ENCODE data around the gene TMEM204. TPM values are rescaled to one million over a fixed set of nuclear protein-coding genes. Genes with fewer than 3 reads are reported as not detected.

Gene TMEM204
- polyA plus RNA-seq, 2 donors = 3.4 to 6.2 TPM

DNA sequence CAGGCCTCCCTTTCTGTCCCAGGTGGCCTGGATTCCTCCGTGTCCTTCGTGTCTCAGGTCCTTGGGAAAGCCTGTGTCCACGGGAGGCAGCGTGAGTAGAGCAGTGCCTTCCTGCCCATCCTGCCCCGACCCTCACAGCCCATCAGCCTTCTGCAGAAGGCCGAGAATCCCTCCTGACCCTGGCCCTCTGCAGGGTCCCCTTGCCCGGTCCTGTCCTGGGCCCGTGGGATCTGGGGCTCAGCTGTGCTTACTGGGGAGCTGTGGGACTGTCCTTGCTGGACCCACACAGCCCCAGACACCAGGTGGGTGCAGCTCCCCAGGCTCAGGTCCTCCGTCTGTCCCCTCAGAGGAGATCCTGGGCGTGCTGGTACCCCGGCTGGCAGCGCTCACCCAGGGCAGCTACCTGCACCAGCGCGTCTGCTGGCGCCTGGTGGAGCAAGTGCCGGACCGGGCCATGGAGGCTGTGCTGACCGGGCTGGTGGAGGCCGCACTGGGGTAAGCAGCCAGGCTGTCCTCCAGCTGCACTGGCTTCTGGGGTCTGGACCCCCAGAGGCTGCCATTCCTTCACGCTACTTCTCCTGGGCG is 36.4 kb upstream of the TMEM204 start:
- Histone ChIP-seq H3K36me3 (ENCODE audit: control insufficient read depth in 2 of 2, insufficient read depth in 2 of 2, low read length in 1 of 2) (peaks cover 0 to 52% of the 10 kb centered on the region in 2 donors), H3K9me3 (ENCODE audit: control insufficient read depth in 2 of 2, insufficient read depth in 1 of 2, low read depth in 1 of 2, low read length in 1 of 2) (no peaks in the 10 kb centered on the region), H3K27me3 (ENCODE audit: control insufficient read depth in 1 of 2, insufficient read depth in 2 of 2, low read length in 2 of 2) (no peaks in the 10 kb centered on the region), H3K4me3 (ENCODE audit: low read depth in 1 of 2, low read length in 2 of 2) (no peak overlapping the region), H3K27ac (ENCODE audit: low read depth in 2 of 2, low read length in 1 of 2) (no peak overlapping the region), H3K4me1 (ENCODE audit: control insufficient read depth in 2 of 2, insufficient read depth in 2 of 2, low read length in 1 of 2) (peaks cover 0 to 12% of the 10 kb centered on the region in 2 donors)
- 92% methylated on average over 21 of the region's 21 CpGs for WGBS, 2 donors

DNA sequence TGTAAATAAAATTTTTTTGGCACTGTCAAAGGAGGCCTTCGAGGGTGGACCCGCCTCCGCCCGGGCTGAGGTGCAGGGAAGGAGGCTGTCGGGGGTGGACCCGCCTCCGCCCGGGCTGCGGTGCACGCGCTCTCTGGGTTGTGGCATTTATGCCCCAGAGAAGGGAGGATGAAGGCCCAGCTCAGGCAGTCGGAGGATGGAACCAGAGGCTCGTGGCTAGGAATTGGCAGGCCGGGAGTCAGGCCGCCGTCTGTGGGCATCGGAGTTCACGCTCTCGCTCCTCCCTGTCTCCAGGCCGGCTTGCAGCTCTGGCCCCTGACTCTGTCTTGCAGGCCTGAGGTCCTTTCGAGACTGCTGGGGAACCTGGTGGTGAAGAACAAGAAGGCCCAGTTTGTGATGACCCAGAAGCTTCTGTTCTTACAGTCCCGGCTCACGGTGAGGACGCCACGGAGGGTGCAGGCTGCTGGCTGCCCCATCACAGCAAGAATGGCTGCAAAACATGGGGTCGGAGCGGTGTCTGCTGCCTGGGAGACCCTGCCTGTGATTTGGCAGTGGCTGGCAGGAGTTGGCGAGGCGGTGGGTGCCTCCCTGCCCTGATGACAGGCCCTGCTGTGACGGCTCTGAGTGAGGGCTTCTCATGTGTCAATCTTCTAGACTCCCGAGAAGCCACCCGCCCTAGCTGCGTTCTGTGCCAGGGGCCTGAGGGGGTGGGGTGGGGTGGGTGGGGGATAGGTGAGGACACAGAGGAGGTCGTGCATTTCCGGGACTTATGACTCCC is 34.4 kb upstream of the TMEM204 start:
- peaks cover 0 to 66% of the 10 kb centered on the region in 2 donors for H3K36me3 ChIP-seq (ENCODE audit: control insufficient read depth in 2 of 2, insufficient read depth in 2 of 2, low read length in 1 of 2)

GRCh38 chr16:1499756-1500464 is 33.6 kb upstream of the TMEM204 start:
- Histone ChIP-seq H3K4me1 (ENCODE audit: control insufficient read depth in 2 of 2, insufficient read depth in 2 of 2, low read length in 1 of 2) (peaks cover 0 to under 1% of the 10 kb centered on the region in 2 donors), H3K9me3 (ENCODE audit: control insufficient read depth in 2 of 2, insufficient read depth in 1 of 2, low read depth in 1 of 2, low read length in 1 of 2) (no peaks in the 10 kb centered on the region), H3K27ac (ENCODE audit: low read depth in 2 of 2, low read length in 1 of 2) (no peak overlapping the region), H3K27me3 (ENCODE audit: control insufficient read depth in 1 of 2, insufficient read depth in 2 of 2, low read length in 2 of 2) (no peaks in the 10 kb centered on the region), H3K4me3 (ENCODE audit: low read depth in 1 of 2, low read length in 2 of 2) (no peak overlapping the region), H3K36me3 (ENCODE audit: control insufficient read depth in 2 of 2, insufficient read depth in 2 of 2, low read length in 1 of 2) (peaks cover 0 to 62% of the 10 kb centered on the region in 2 donors)
- 93 to 96% methylated on average over 36 of the region's 36 CpGs for WGBS, 2 donors

More for the DNA sequence above, 34.4 kb upstream of the TMEM204 start:
- Histone ChIP-seq H3K9me3 (ENCODE audit: control insufficient read depth in 2 of 2, insufficient read depth in 1 of 2, low read depth in 1 of 2, low read length in 1 of 2) (no peaks in the 10 kb centered on the region), H3K4me3 (ENCODE audit: low read depth in 1 of 2, low read length in 2 of 2) (no peak overlapping the region), H3K27ac (ENCODE audit: low read depth in 2 of 2, low read length in 1 of 2) (no peak overlapping the region), H3K27me3 (ENCODE audit: control insufficient read depth in 1 of 2, insufficient read depth in 2 of 2, low read length in 2 of 2) (no peaks in the 10 kb centered on the region), H3K4me1 (ENCODE audit: control insufficient read depth in 2 of 2, insufficient read depth in 2 of 2, low read length in 1 of 2) (peaks cover 0 to 7% of the 10 kb centered on the region in 2 donors)
- 92 to 93% methylated on average over 35 of the region's 35 CpGs for WGBS, 2 donors

DNA sequence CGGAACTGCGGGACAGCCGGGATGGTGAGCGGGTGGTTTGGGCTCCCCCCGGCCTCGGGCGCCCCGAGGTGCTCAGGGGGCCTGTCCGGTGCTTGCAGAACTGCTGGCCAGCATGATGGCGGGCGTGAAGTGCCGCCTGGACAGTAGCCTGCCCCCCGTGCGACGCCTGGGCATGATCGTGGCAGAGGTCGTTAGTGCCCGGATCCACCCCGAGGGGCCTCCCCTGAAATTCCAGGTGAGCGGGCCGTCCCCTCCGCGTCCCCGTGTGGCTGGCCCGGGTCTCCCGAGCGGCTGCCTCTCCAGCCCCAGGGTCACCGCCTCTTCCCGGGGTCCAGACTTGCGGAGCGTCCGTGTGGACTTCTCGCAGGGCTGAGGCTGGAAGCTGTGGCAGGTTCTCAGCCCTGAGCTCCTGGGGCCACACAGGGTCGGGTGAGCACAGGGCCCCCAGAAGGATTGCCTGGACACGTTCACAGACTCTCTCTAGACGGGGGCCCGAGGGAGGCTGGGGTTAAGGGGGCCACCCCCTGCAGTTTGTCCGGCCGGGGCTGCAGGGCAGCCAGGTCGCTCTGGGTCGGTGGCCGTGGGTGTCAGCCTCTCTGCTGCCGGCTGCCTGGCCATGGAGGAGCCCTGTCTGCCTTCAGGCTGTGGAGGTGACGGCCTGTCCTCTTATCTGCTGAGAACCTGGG is 32.9 kb upstream of the TMEM204 start:
- Histone ChIP-seq H3K4me3 (ENCODE audit: low read depth in 1 of 2, low read length in 2 of 2) (no peak overlapping the region), H3K36me3 (ENCODE audit: control insufficient read depth in 2 of 2, insufficient read depth in 2 of 2, low read length in 1 of 2) (peaks cover 0 to 58% of the 10 kb centered on the region in 2 donors), H3K4me1 (ENCODE audit: control insufficient read depth in 2 of 2, insufficient read depth in 2 of 2, low read length in 1 of 2) (no peaks in the 10 kb centered on the region), H3K9me3 (ENCODE audit: control insufficient read depth in 2 of 2, insufficient read depth in 1 of 2, low read depth in 1 of 2, low read length in 1 of 2) (no peaks in the 10 kb centered on the region), H3K27ac (ENCODE audit: low read depth in 2 of 2, low read length in 1 of 2) (no peak overlapping the region), H3K27me3 (ENCODE audit: control insufficient read depth in 1 of 2, insufficient read depth in 2 of 2, low read length in 2 of 2) (no peaks in the 10 kb centered on the region)
- WGBS, 2 donors = 95 to 98% methylated on average over 44 of the region's 44 CpGs

- no peaks in the 10 kb centered on the region for H3K27me3 ChIP-seq (ENCODE audit: control insufficient read depth in 1 of 2, insufficient read depth in 2 of 2, low read length in 2 of 2)
- H3K36me3 ChIP-seq (ENCODE audit: control insufficient read depth in 2 of 2, insufficient read depth in 2 of 2, low read length in 1 of 2) = peaks cover 0 to 57% of the 10 kb centered on the region in 2 donors
- no peak overlapping the region for H3K27ac ChIP-seq (ENCODE audit: low read depth in 2 of 2, low read length in 1 of 2)
- H3K9me3 ChIP-seq (ENCODE audit: control insufficient read depth in 2 of 2, insufficient read depth in 1 of 2, low read depth in 1 of 2, low read length in 1 of 2) = no peaks in the 10 kb centered on the region
- H3K4me3 ChIP-seq (ENCODE audit: low read depth in 1 of 2, low read length in 2 of 2) = no peak overlapping the region
- 96% methylated on average over 23 of the region's 23 CpGs for WGBS, 2 donors
- H3K4me1 ChIP-seq (ENCODE audit: control insufficient read depth in 2 of 2, insufficient read depth in 2 of 2, low read length in 1 of 2) = no peaks in the 10 kb centered on the region
These were observed 31.8 kb upstream of the TMEM204 start for GRCh38 chr16:1501630-1502029.

GRCh38 chr16:1502092-1503004 is 31.1 kb upstream of the TMEM204 start:
- H3K9me3 ChIP-seq (ENCODE audit: control insufficient read depth in 2 of 2, insufficient read depth in 1 of 2, low read depth in 1 of 2, low read length in 1 of 2) = no peaks in the 10 kb centered on the region
- no peak overlapping the region for H3K27ac ChIP-seq (ENCODE audit: low read depth in 2 of 2, low read length in 1 of 2)
- 96 to 98% methylated on average over 40 to 42 of the region's 42 CpGs for WGBS, 2 donors
- H3K27me3 ChIP-seq (ENCODE audit: control insufficient read depth in 1 of 2, insufficient read depth in 2 of 2, low read length in 2 of 2) = no peaks in the 10 kb centered on the region
- peaks cover 0 to 57% of the 10 kb centered on the region in 2 donors for H3K36me3 ChIP-seq (ENCODE audit: control insufficient read depth in 2 of 2, insufficient read depth in 2 of 2, low read length in 1 of 2)
- no peaks in the 10 kb centered on the region for H3K4me1 ChIP-seq (ENCODE audit: control insufficient read depth in 2 of 2, insufficient read depth in 2 of 2, low read length in 1 of 2)
- no peak overlapping the region for H3K4me3 ChIP-seq (ENCODE audit: low read depth in 1 of 2, low read length in 2 of 2)

DNA sequence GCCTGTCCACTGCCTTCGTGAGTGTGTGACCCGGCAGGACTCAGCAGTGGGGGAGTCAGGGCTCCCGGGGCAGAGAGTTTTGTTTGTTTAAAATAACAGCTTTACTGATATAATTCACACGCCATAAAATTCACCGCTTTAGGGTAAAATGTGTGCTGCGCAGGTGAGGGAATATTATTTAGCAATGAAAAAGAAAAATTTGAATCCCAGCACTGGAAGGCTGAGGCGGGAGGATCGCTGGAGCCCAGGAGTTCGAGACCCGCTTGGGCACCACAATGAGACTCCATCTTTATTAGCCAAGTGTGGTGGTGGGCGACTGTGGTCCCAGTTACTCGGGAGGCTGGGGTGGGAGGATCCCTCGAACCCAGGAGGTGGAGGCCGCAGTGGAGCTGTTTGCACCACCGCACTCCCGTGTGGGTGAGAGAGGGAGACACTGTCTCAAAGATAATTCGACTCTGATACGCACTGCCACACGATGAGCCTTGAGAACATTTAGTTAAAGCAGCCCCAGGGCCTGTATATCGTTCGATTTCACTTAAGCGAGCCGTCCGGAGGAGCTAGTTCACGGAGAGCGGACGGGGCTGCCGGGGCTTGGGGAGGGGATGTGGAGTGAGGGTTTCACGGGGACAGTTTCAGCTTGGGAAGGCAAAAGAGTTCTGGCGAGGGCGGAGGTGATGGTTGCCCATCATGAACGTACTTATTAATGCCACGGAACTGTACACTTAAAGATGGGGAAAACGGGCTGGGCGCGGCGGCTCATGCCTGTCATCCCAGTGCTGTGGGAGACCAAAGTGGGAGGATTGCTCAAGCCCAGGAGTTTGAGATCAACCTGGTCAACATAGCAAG is 30.1 kb upstream of the TMEM204 start:
- no peaks in the 10 kb centered on the region for H3K27me3 ChIP-seq (ENCODE audit: control insufficient read depth in 1 of 2, insufficient read depth in 2 of 2, low read length in 2 of 2)
- no peaks in the 10 kb centered on the region for H3K4me1 ChIP-seq (ENCODE audit: control insufficient read depth in 2 of 2, insufficient read depth in 2 of 2, low read length in 1 of 2)
- WGBS, 2 donors = 96 to 97% methylated on average over 37 of the region's 37 CpGs
- peaks cover 0 to 58% of the 10 kb centered on the region in 2 donors for H3K36me3 ChIP-seq (ENCODE audit: control insufficient read depth in 2 of 2, insufficient read depth in 2 of 2, low read length in 1 of 2)
- H3K4me3 ChIP-seq (ENCODE audit: low read depth in 1 of 2, low read length in 2 of 2) = no peak overlapping the region
- H3K27ac ChIP-seq (ENCODE audit: low read depth in 2 of 2, low read length in 1 of 2) = no peak overlapping the region
- no peaks in the 10 kb centered on the region for H3K9me3 ChIP-seq (ENCODE audit: control insufficient read depth in 2 of 2, insufficient read depth in 1 of 2, low read depth in 1 of 2, low read length in 1 of 2)

GRCh38 chr16:1505073-1505844 is 28.2 kb upstream of the TMEM204 start:
- peaks cover 0 to 61% of the 10 kb centered on the region in 2 donors for H3K36me3 ChIP-seq (ENCODE audit: control insufficient read depth in 2 of 2, insufficient read depth in 2 of 2, low read length in 1 of 2)
- H3K9me3 ChIP-seq (ENCODE audit: control insufficient read depth in 2 of 2, insufficient read depth in 1 of 2, low read depth in 1 of 2, low read length in 1 of 2) = no peaks in the 10 kb centered on the region
- H3K27ac ChIP-seq (ENCODE audit: low read depth in 2 of 2, low read length in 1 of 2) = no peak overlapping the region
- H3K4me3 ChIP-seq (ENCODE audit: low read depth in 1 of 2, low read length in 2 of 2) = no peak overlapping the region
- 90% methylated on average over 37 of the region's 37 CpGs for WGBS, 2 donors
- no peaks in the 10 kb centered on the region for H3K27me3 ChIP-seq (ENCODE audit: control insufficient read depth in 1 of 2, insufficient read depth in 2 of 2, low read length in 2 of 2)
- no peaks in the 10 kb centered on the region for H3K4me1 ChIP-seq (ENCODE audit: control insufficient read depth in 2 of 2, insufficient read depth in 2 of 2, low read length in 1 of 2)
